H1 (cell line): ENCODE results near the gene CAMK1G. TPM values are rescaled to one million over a fixed set of nuclear protein-coding genes. Genes with fewer than 3 reads are reported as not detected.

Experiments used
- CTCF ChIA-PET: fragments of 300-600 bp; sonication (Branson Sonifier 250); formaldehyde crosslinking; loops from one replicate; lab custom pipeline; 2021; ENCODE audit not compliant: partially characterized antibody; lab: Charles Lee
- POLR2A ChIA-PET: fragments of 300-600 bp; sonication (Branson Sonifier 250); formaldehyde crosslinking; loops from one replicate; lab custom pipeline; 2021; ENCODE audit warnings: inconsistent platforms; ENCODE audit not compliant: partially characterized antibody; lab: Charles Lee
- DNase-seq, 2 experiments: peaks; one replicate each; pipeline versions ENCODE4 v3.0.0 to v3.0.0-alpha.2; 2010 to 2022; ENCODE audit warnings: low spot score in 2 of 2, low read depth in 1 of 2, mixed read lengths in 1 of 2
- FAIRE-seq: peaks from 2 replicates; lab custom pipeline; 2011; peaks lifted over from hg19 to GRCh38; lab: Jason Lieb, UNC
- H2AFZ ChIP-seq: 2 replicates; pipeline ENCODE4 v1.8.1; 2012; ENCODE audit warnings: low read length, inconsistent platforms
- H2AK5ac ChIP-seq: 2 replicates; pipeline ENCODE4 v1.6.1; 2013; ENCODE audit warnings: low read depth, low read length
- H2BK120ac ChIP-seq: replicated peaks from 2 replicates; pipeline ENCODE3; 2013; ENCODE audit warnings: low read depth, low read length, inconsistent platforms
- H2BK12ac ChIP-seq: 2 replicates; pipeline ENCODE4 v1.6.1; 2013; ENCODE audit warnings: low read depth, low read length
- H2BK15ac ChIP-seq: 2 replicates; pipeline ENCODE4 v1.6.1; 2013; ENCODE audit warnings: low read length
- H2BK20ac ChIP-seq: 2 replicates; pipeline ENCODE4 v1.6.1; 2013; ENCODE audit warnings: low read length
- H2BK5ac ChIP-seq: 2 replicates; pipeline ENCODE4 v1.6.1; 2013; ENCODE audit warnings: low read depth, low read length
- H3K14ac ChIP-seq: 2 replicates; pipeline ENCODE4 v1.6.1; 2013; ENCODE audit warnings: inconsistent platforms; ENCODE audit not compliant: insufficient read length
- H3K18ac ChIP-seq: 2 replicates; pipeline ENCODE4 v1.6.1; 2013; ENCODE audit warnings: low read length; ENCODE audit errors: extremely low read depth
- H3K23ac ChIP-seq: 2 replicates; pipeline ENCODE4 v1.6.1; 2013; ENCODE audit warnings: inconsistent platforms; ENCODE audit not compliant: insufficient read length
- H3K23me2 ChIP-seq: 2 replicates; pipeline ENCODE4 v1.6.1; 2013; ENCODE audit warnings: low read depth, low read length
- H3K27ac ChIP-seq: 2 replicates; pipeline ENCODE4 v1.6.1; 2011; ENCODE audit warnings: low read depth, low read length, inconsistent platforms
- H3K27me3 ChIP-seq, 4 experiments: replicated peaks in 1 of 4; 1 replicate in 1 of 4; 2 replicates in 3 of 4; pipeline versions ENCODE4 v1.6.1 to v1.8.1; 2011 to 2013; ENCODE audit warnings: low read length in 3 of 4, mild to moderate bottlenecking in 3 of 4, inconsistent platforms in 2 of 4, mixed read lengths in 2 of 4, moderate library complexity in 1 of 4; ENCODE audit not compliant: control insufficient read depth in 3 of 4, insufficient read depth in 3 of 4; ENCODE audit errors: extremely low read depth in 1 of 4
- H3K36me3 ChIP-seq, 4 experiments: 2 replicates each; pipeline versions ENCODE4 v1.6.1 to v1.8.1; 2011 to 2013; ENCODE audit warnings: mild to moderate bottlenecking in 4 of 4, low read length in 3 of 4, moderate library complexity in 2 of 4, control low read depth in 1 of 4, inconsistent platforms in 1 of 4; ENCODE audit not compliant: insufficient read depth in 4 of 4, control insufficient read depth in 2 of 4
- H3K4ac ChIP-seq: replicated peaks from 2 replicates; pipeline ENCODE3; 2013; ENCODE audit warnings: low read length, low read depth, mixed read lengths, inconsistent platforms; ENCODE audit not compliant: insufficient read length
- H3K4me1 ChIP-seq, 4 experiments: replicated peaks in 1 of 4; 1 replicate in 1 of 4; 2 replicates in 3 of 4; pipeline versions ENCODE4 v1.6.1 to v1.8.1; 2011 to 2013; ENCODE audit warnings: low read length in 3 of 4, inconsistent platforms in 2 of 4, mixed read lengths in 1 of 4; ENCODE audit not compliant: insufficient read depth in 4 of 4, control insufficient read depth in 3 of 4
- H3K4me2 ChIP-seq, 2 experiments: 2 replicates each; pipeline versions ENCODE4 v1.6.1 to v1.8.1; 2011 to 2013; ENCODE audit warnings: low read depth in 2 of 2, low read length in 2 of 2, control low read depth in 1 of 2, inconsistent platforms in 1 of 2, mild to moderate bottlenecking in 1 of 2; ENCODE audit not compliant: insufficient read depth in 1 of 2
- H3K4me3 ChIP-seq, 4 experiments: fragments of 200-600, 300-600 bp in 1 of 4; sonication (generic), shearing (Covaris generic), sonication (Bioruptor Twin) in 1 of 4; 2 replicates each; pipeline versions ENCODE4 v1.5.1 to v1.8.1; 2011 to 2016; ENCODE audit warnings: low read length in 4 of 4, low read depth in 3 of 4, control low read depth in 2 of 4, inconsistent platforms in 2 of 4, mild to moderate bottlenecking in 2 of 4, mixed read lengths in 1 of 4, moderate library complexity in 1 of 4; ENCODE audit not compliant: insufficient read depth in 2 of 4; ENCODE audit errors: extremely low read depth in 1 of 4
- H3K56ac ChIP-seq: replicated peaks from 2 replicates; pipeline ENCODE3; 2013; ENCODE audit warnings: low read depth, mild to moderate bottlenecking, mixed read lengths, low read length, inconsistent platforms; ENCODE audit not compliant: insufficient read length
- H3K79me1 ChIP-seq: 2 replicates; pipeline ENCODE4 v1.6.1; 2013; ENCODE audit warnings: low read depth, low read length, control low read depth
- H3K79me2 ChIP-seq, 2 experiments: 2 replicates each; pipeline versions ENCODE4 v1.6.1 to v1.8.1; 2012 to 2013; ENCODE audit warnings: low read length in 2 of 2, mild to moderate bottlenecking in 2 of 2, inconsistent platforms in 1 of 2; ENCODE audit not compliant: insufficient read depth in 2 of 2, control insufficient read depth in 1 of 2
- H3K9ac ChIP-seq, 4 experiments: replicated peaks in 1 of 4; 1 replicate in 1 of 4; 2 replicates in 3 of 4; pipeline versions ENCODE4 v1.6.1 to v1.8.1; 2011 to 2013; ENCODE audit warnings: low read depth in 3 of 4, low read length in 3 of 4, control low read depth in 2 of 4, mild to moderate bottlenecking in 2 of 4, moderate library complexity in 2 of 4, inconsistent platforms in 1 of 4; ENCODE audit errors: extremely low read depth in 1 of 4
- H3K9me3 ChIP-seq, 2 experiments: 2 replicates each; pipeline versions ENCODE4 v1.6.1 to v1.8.1; 2012 to 2013; ENCODE audit warnings: mild to moderate bottlenecking in 2 of 2, moderate library complexity in 2 of 2, control low read depth in 1 of 2, inconsistent platforms in 1 of 2, low read depth in 1 of 2, low read length in 1 of 2, mixed read lengths in 1 of 2; ENCODE audit not compliant: insufficient read depth in 2 of 2
- H4K20me1 ChIP-seq, 2 experiments: replicated peaks in 1 of 2; 2 replicates each; pipeline versions ENCODE3 to v1.8.1; 2011 to 2013; ENCODE audit warnings: inconsistent platforms in 2 of 2, low read length in 2 of 2, mild to moderate bottlenecking in 1 of 2; ENCODE audit not compliant: insufficient read depth in 2 of 2, control insufficient read depth in 1 of 2
- H4K5ac ChIP-seq: 2 replicates; pipeline ENCODE4 v1.6.1; 2013; ENCODE audit warnings: low read length, low read depth, mixed read lengths, inconsistent platforms; ENCODE audit not compliant: insufficient read length
- H4K8ac ChIP-seq: 2 replicates; pipeline ENCODE4 v1.8.0; 2013; ENCODE audit warnings: mild to moderate bottlenecking, moderate library complexity, low read length, inconsistent platforms; ENCODE audit not compliant: insufficient read depth; ENCODE audit errors: extremely low read depth
- H4K91ac ChIP-seq: replicated peaks from 2 replicates; pipeline ENCODE3; 2013; ENCODE audit warnings: low read length, mixed read lengths, inconsistent platforms; ENCODE audit not compliant: insufficient read length
- CREB1 ChIP-seq: IDR thresholded peaks from 2 replicates; pipeline ENCODE4 v1.6.1; 2012; ENCODE audit warnings: inconsistent platforms
- KDM1A ChIP-seq: fragments of 200-600, 300-600 bp; sonication (generic); IDR thresholded peaks from 2 replicates; pipeline ENCODE4 v1.7.1; 2016; ENCODE audit warnings: mild to moderate bottlenecking, low read length, borderline replicate concordance
- KDM4A ChIP-seq: IDR thresholded peaks from one replicate; pipeline ENCODE4 v1.7.1; 2012; ENCODE audit warnings: low read depth, mild to moderate bottlenecking, moderate library complexity, low read length, inconsistent platforms; ENCODE audit not compliant: severe bottlenecking
- POLR2A ChIP-seq, 2 experiments: IDR thresholded peaks; 1 replicate in 1 of 2; 2 replicates in 1 of 2; pipeline ENCODE4 v1.6.1; 2011; ENCODE audit warnings: low read depth in 2 of 2, low read length in 2 of 2, mild to moderate bottlenecking in 2 of 2; ENCODE audit errors: control extremely low read depth in 1 of 2
- POU5F1 ChIP-seq: IDR thresholded peaks from 2 replicates; pipeline ENCODE4 v1.6.1; 2011; ENCODE audit warnings: low read depth, mild to moderate bottlenecking, low read length, moderate library complexity
- RNF2 ChIP-seq: fragments of 200-900, 300-1000 bp; sonication (generic); IDR thresholded peaks from 2 replicates; pipeline ENCODE4 v1.7.1; 2016; ENCODE audit warnings: borderline replicate concordance, low read depth, mild to moderate bottlenecking, antibody characterized with exemption, low read length; ENCODE audit not compliant: poor library complexity, severe bottlenecking; ENCODE audit errors: missing control alignments
- SP2 ChIP-seq: IDR thresholded peaks from 2 replicates; pipeline ENCODE4 v1.6.1; 2012; ENCODE audit warnings: mild to moderate bottlenecking, low read length, inconsistent platforms
- TAF1 ChIP-seq: IDR thresholded peaks from 2 replicates; pipeline ENCODE4 v1.6.1; 2011; ENCODE audit warnings: mild to moderate bottlenecking, low read depth, low read length
- TBP ChIP-seq: IDR thresholded peaks from 2 replicates; pipeline ENCODE4 v1.6.1; 2011; ENCODE audit warnings: low read depth, low read length, improper control_type of control experiment
- ZNF274 ChIP-seq: IDR thresholded peaks from 2 replicates; pipeline ENCODE4 v1.7.0; 2012; ENCODE audit warnings: low read length, borderline replicate concordance; ENCODE audit errors: extremely low read depth
- polyA plus RNA-seq, 7 experiments: library from polyadenylated mRNA; depleted of rRNA in 3 of 7; stranded (reverse) in 5 of 7; unstranded in 2 of 7; fragments of >200 nt in 5 of 7; fragments of 200-250 nt in 2 of 7; gene quantifications; 1 replicate in 5 of 7; 2 replicates in 1 of 7; 4 replicates in 1 of 7; pipeline versions ENCODE4 v1.2.1 to v1.2.3, GENCODE V29; 2011 to 2013; ENCODE audit warnings: missing spikeins in 2 of 7, mixed read lengths in 2 of 7
- total RNA-seq: library from RNA; stranded (reverse); fragmentation: NEBNext Ultra II Directional; extraction: Animal tissue kit (Norgen Biotek cat#: 25700); gene quantifications from 2 replicates; pipeline ENCODE4 v1.2.1, GENCODE V29; 2021
- TF ChIP-seq, protein P1 (sequence below): IDR thresholded peaks from 2 replicates; pipeline ENCODE4 v1.6.1; 2011; ENCODE audit warnings: low read length, improper control_type of control experiment
- TF ChIP-seq, protein P2 (sequence below): IDR thresholded peaks from 2 replicates; pipeline ENCODE4 v1.6.1; 2011; ENCODE audit warnings: low read depth, mild to moderate bottlenecking, low read length; ENCODE audit not compliant: insufficient read depth
- TF ChIP-seq, protein P3 (sequence below): IDR thresholded peaks from 2 replicates; pipeline ENCODE4 v1.6.1; 2012; ENCODE audit warnings: inconsistent platforms

The CAMK1G gene
- total and polyA plus RNA-seq, 2 of the 8 experiments (the other 6 are each of a cell fraction or from before 2014, with no cell fraction given) = 1.00 to 1.0 TPM

DNA sequence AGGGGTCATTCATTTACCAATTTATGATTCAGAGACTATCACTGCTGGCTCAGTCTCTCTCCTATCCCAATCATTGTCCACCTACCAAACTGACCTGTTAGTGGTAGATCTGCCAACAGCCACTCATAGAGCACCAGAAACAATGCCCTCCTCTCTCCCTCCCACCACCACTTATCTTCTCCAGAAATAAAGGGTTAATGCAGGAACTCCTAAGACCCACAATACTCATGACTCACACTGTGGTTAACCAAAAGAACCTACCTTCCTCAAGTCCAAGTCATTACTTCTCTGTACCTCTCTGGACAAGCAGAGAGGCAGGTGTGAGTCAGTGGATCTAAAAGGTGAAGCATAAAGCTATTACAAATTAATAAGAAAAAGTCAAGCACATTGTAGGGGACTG, 40.9 kb upstream of the CAMK1G start:
- Histone ChIP-seq H3K4me2 (no peak overlapping the region), H4K8ac (no peak overlapping the region), H3K9me3 (no peaks in the 10 kb centered on the region), H2AFZ (no peak overlapping the region), H3K79me1 (no peaks in the 10 kb centered on the region), H2BK120ac (no peak overlapping the region), H3K36me3 (no peaks in the 10 kb centered on the region; a peak in 1 of 8 replicates), H3K56ac (no peak overlapping the region), H3K4ac (no peak overlapping the region), H3K27ac (no peak overlapping the region), H2AK5ac (no peak overlapping the region), H3K18ac (no peak overlapping the region), H3K14ac (no peak overlapping the region), H2BK20ac (no peak overlapping the region), H2BK12ac (no peak overlapping the region), H3K23ac (no peak overlapping the region), H4K5ac (no peak overlapping the region), H2BK15ac (no peak overlapping the region), H3K4me1 (peaks cover 0 to 5% (median 1%) of the 10 kb centered on the region in 4 experiments; a peak in 1 of 7 replicates), H4K91ac (no peak overlapping the region), H3K9ac (no peak overlapping the region), H3K27me3 (no peaks in the 10 kb centered on the region), H3K79me2 (no peaks in the 10 kb centered on the region), H4K20me1 (no peaks in the 10 kb centered on the region), H2BK5ac (no peak overlapping the region), H3K4me3 (no peak overlapping the region), H3K23me2 (no peaks in the 10 kb centered on the region)
- POLR2A ChIA-PET = no interaction called here
- CTCF ChIA-PET = interaction anchor here (1.0 to 9.5 kb wide), 6 partner anchors 11 to 34 kb away, joined by 3 to 89 read pairs (median 4); no protein-coding TSS in a partner anchor
- FAIRE-seq (no peak), DNase-seq (no peak)
- TF ChIP-seq TAF1 (no peak), POU5F1 (no peak), KDM4A (no peak), ZNF274 (no peak), KDM1A (no peak), RNF2 (no peak), POLR2A (IDR thresholded peaks at IDR 0.05; ENCODE audit: control extremely low read depth in 1 of 2, low read depth in 2 of 2, low read length in 2 of 2) (no peak), SP2 (no peak), TBP (no peak), CREB1 (no peak)
- TF ChIP-seq, protein P1, sequence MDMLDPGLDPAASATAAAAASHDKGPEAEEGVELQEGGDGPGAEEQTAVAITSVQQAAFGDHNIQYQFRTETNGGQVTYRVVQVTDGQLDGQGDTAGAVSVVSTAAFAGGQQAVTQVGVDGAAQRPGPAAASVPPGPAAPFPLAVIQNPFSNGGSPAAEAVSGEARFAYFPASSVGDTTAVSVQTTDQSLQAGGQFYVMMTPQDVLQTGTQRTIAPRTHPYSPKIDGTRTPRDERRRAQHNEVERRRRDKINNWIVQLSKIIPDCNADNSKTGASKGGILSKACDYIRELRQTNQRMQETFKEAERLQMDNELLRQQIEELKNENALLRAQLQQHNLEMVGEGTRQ = no peak
- TF ChIP-seq, protein P2, sequence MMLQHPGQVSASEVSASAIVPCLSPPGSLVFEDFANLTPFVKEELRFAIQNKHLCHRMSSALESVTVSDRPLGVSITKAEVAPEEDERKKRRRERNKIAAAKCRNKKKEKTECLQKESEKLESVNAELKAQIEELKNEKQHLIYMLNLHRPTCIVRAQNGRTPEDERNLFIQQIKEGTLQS = no peak
- TF ChIP-seq, protein P3, sequence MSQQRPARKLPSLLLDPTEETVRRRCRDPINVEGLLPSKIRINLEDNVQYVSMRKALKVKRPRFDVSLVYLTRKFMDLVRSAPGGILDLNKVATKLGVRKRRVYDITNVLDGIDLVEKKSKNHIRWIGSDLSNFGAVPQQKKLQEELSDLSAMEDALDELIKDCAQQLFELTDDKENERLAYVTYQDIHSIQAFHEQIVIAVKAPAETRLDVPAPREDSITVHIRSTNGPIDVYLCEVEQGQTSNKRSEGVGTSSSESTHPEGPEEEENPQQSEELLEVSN = no peak
